Measurements from ENCODE around the gene CACFD1.

DNA sequence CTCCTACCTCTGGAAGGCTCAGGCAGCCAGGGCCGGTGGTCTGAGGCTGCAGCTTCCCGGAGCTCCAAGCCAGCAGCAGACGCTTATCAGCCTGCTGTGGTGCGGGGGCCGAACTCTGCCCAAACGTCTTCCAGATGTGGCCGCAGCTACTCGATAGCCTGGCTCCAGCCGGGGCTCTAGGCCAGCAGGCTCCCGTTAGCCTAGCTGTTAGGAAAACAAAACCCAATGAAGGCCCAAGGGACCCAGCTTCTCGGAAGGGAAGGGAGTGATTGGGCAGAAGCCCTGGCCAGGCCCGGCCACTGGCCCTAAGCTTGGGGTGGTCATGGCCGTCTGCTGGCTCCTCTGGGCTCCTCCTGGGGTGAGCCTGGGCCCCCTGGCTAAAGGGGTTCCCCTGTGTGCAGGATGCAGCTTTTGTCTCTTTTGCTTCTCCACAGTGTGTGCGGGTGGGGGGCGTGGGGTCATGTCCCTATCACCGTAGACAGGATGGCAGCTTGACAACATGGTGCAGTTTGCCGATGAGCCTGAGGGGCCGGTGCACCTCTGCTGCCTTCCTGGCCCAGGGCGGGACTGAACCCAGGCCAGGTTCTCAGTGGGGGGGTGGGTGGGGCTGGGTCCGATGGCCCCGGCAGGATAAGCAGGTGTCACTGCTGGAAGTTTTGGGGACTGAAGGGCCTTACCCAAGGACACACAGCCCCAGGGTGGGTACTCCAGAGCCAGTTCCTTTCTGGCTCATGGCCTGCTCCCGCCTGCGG lies 46.3 kb downstream of the CACFD1 start:
- TF ChIP-seq, protein P1, sequence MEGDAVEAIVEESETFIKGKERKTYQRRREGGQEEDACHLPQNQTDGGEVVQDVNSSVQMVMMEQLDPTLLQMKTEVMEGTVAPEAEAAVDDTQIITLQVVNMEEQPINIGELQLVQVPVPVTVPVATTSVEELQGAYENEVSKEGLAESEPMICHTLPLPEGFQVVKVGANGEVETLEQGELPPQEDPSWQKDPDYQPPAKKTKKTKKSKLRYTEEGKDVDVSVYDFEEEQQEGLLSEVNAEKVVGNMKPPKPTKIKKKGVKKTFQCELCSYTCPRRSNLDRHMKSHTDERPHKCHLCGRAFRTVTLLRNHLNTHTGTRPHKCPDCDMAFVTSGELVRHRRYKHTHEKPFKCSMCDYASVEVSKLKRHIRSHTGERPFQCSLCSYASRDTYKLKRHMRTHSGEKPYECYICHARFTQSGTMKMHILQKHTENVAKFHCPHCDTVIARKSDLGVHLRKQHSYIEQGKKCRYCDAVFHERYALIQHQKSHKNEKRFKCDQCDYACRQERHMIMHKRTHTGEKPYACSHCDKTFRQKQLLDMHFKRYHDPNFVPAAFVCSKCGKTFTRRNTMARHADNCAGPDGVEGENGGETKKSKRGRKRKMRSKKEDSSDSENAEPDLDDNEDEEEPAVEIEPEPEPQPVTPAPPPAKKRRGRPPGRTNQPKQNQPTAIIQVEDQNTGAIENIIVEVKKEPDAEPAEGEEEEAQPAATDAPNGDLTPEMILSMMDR (IDR thresholded peaks at IDR 0.05), result no peak
- no peak for TF ChIP-seq ZFX (IDR thresholded peaks at IDR 0.05; ENCODE audit: borderline replicate concordance)
